Heart right ventricle (tissue), 16 donors: ENCODE measurements around the gene PARP9. TPM values are rescaled to one million over a fixed set of nuclear protein-coding genes. Genes with fewer than 3 reads are reported as not detected.

Experiments used
- ATAC-seq, 8 donors: fragments of 200-7000 bp; cut with Tn5 transposase; one replicate each; pipeline ENCODE4 v1.9.1; 2020; ENCODE audit warnings: mild to moderate bottlenecking in 8 of 8, moderate library complexity in 8 of 8, moderate number of reproducible peaks in 1 of 8
- DNase-seq, 2 donors: peaks; one replicate each; pipeline ENCODE4 v3.0.0-alpha.2; 2020
- H3K27ac ChIP-seq, 10 donors: fragments of 200-600 bp; sonication (generic) in 2 of 10; one replicate each; pipeline versions ENCODE4 v1.5.0 to v1.8.0; 2020 to 2022; ENCODE audit warnings: mild to moderate bottlenecking in 3 of 10
- H3K27me3 ChIP-seq, 7 donors: fragments of 200-600 bp; one replicate each; pipeline ENCODE4 v1.8.0; 2021 to 2022; ENCODE audit warnings: mild to moderate bottlenecking in 2 of 7
- H3K36me3 ChIP-seq, 9 donors: fragments of 200-600 bp; sonication (generic) in 1 of 9; one replicate each; pipeline versions ENCODE4 v1.5.0 to v1.8.0; 2020 to 2022; ENCODE audit warnings: mild to moderate bottlenecking in 2 of 9
- H3K4me1 ChIP-seq, 9 donors: fragments of 200-600 bp; sonication (generic) in 1 of 9; one replicate each; pipeline versions ENCODE4 v1.5.0 to v1.8.0; 2020 to 2022; ENCODE audit warnings: mild to moderate bottlenecking in 4 of 9
- H3K4me3 ChIP-seq, 10 donors: fragments of 200-600 bp; sonication (generic) in 2 of 10; one replicate each; pipeline versions ENCODE4 v1.5.0 to v1.8.0; 2020 to 2022; ENCODE audit warnings: mild to moderate bottlenecking in 7 of 10, moderate library complexity in 2 of 10
- H3K9me3 ChIP-seq, 11 donors: fragments of 200-600 bp in 10 of 11; sonication (generic) in 2 of 11; one replicate each; pipeline versions ENCODE4 v1.5.0 to v1.8.0; 2013 to 2022; ENCODE audit warnings: mild to moderate bottlenecking in 2 of 11, control low read depth in 1 of 11, moderate library complexity in 1 of 11
- CTCF ChIP-seq, 9 donors: fragments of 200-600 bp; sonication (generic) in 2 of 9; IDR thresholded peaks; one replicate each; pipeline versions ENCODE4 v1.5.0 to v1.8.0; 2021 to 2022; ENCODE audit warnings: antibody characterized with exemption in 9 of 9, mild to moderate bottlenecking in 5 of 9, moderate library complexity in 1 of 9
- WGBS, 2 donors: extraction: QIAGEN DNeasy Blood & Tissue Kit; methylation state at CpG; one replicate each; pipeline ENCODE4 v1.1.7; 2013; ENCODE audit warnings: inconsistent platforms in 1 of 2; 5-methylcytosine and 5-hydroxymethylcytosine counted together
- intact Hi-C, 10 donors: fragments of 100-400 bp; cut with DNase I; formaldehyde crosslinking; loops; one replicate each; pipeline versions ENCODE4 v1.11.1 to v1.14.2; 2022
- polyA plus RNA-seq, 2 donors: library from polyadenylated mRNA; stranded (reverse); fragments of 200-250 nt; gene quantifications; one replicate each; pipeline ENCODE4 v1.2.3, GENCODE V29; 2013
- total RNA-seq, 10 donors: library from RNA; stranded (reverse); fragmentation: NEBNext Ultra II Directional in 3 of 10; extraction: Animal tissue kit (Norgen Biotek cat#: 25700) in 3 of 10; gene quantifications; one replicate each; pipeline versions ENCODE4 v1.2.1 to v1.2.4, GENCODE V29; 2021 to 2023
- donor health status: Arrhythmogenic right ventricular cardiomyopathy.
- donor health status: ischemic (EF 13 %, LVEDD 7.1; RV severe dilation, severe dysfunction).
- donor health status: healthy with polysubstance abuse.
- donor health status: DM: no; HTN: yes; CAD: no.
- donor health status: DM: no; HTN: no; CAD: no.
- donor health status: ischemic (EF 25% LVEDD 6.9; RV normal size, moderate dysfunction).
- donor health status: ischemic (EF 25% LVEDD 5.7; RV mildly dilated, moderate dysfunction).
- donor health status: healthy.
- donor health status: DM: yes; HTN: yes; CAD: no.
- donor health status: Ischemic cardiomyopathy.
- donor health status: ischemic (EF 35%, LVEDD 5.7; RV mildly dilated, moderate dysfunction).
- donor health status: nonischemic (EF 11% LVEDD 7.7; RV severe dilation, severe dysfunction).
- donor health status: DM: yes; HTN: yes; CAD: no.
- donor health status: PGD.
- donor health status: ischemic (EF 29% LVEDD 5.4; RV normal size, mild dysfunction).
- donor health status: nonischemic (EF 23%, LVEDD 6.1; RV moderate dilation, normal function).

Gene PARP9
- total and polyA plus RNA-seq, 12 donors, result 7.1 to 60.4 (median 15.2) TPM

GRCh38 chr3:122577409-122578031, 13.4 kb upstream of the PARP9 start, which contains the start of gene PARP15:
Gene PARP15 (plus strand): TSS chr3:122577650. CDS start chr3:122577668, 18 bp downstream.
- WGBS, 2 donors, result 2 to 5% methylated on average over 40 of the region's 40 CpGs
- H3K9me3 ChIP-seq, result peaks cover 0 to 18% (median 13%) of the 10 kb centered on the region in 11 donors
- H3K27ac ChIP-seq, result peak within 1 kb of the TSS in 4 of 10 donors; percentile 25 to 86 (median 44)
- peak within 1 kb of the TSS; percentile 26 to 68 (median 58) for H3K4me3 ChIP-seq
- peaks cover 0 to 27% (median under 1%) of the 10 kb centered on the region in 9 donors for H3K36me3 ChIP-seq
- peaks cover 0 to 33% (median 10%) of the 10 kb centered on the region in 9 donors for H3K4me1 ChIP-seq
- DNase-seq (peak; percentile 13 to 23), ATAC-seq (peak; percentile 22 to 80 (median 67))
- H3K27me3 ChIP-seq, result no peaks in the 10 kb centered on the region
- TF ChIP-seq CTCF (IDR thresholded peaks at IDR 0.05), result no peak
- intact Hi-C loops, result no loop called here

DNA sequence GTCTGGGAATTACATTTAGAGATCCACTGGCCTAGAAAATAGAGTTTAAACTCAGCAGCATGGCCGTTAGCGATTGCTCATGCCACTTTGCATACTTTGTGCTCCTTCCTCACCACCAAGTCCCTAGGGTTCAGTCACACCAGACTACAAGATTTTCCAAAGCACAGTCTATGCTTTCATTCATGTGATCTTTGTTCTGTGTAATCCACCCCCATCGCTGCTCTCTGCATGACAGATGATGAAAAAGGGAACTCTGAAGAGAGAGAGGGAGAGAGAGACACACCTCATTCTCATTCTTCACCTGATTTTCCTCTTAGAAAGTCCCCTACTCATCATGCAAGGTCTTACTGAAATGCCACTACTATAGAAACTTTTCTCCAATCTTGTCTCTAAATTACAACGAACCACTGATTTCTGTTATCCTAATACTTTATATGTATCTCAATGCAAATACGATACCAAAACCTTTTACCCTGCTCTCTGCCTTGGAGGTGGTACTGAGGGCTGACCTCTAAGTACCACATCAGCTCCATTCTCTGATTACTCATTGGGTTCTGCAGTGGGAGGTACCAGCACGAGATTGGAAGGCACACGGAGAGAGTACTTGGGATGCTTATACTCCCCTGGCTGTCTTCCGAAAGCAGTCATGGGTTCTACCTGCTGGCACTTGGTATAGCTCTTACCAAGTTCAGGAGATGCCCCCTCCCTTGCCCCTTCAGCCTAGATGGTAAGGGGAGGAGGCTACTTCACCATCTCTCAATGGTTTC, 12.3 kb upstream of the PARP9 start:
- intact Hi-C loops, result no loop called here
- H3K27ac ChIP-seq, result peak overlapping the region in 1 of 10 donors; percentile 86

GRCh38 chr3:122572940-122573412, 8.9 kb upstream of the PARP9 start:
- peak in 1 of 8 donors; percentile 66 for ATAC-seq

More for the DNA sequence above, 12.3 kb upstream of the PARP9 start:
- 64 to 74% methylated on average over 8 of the region's 8 CpGs for WGBS, 2 donors
- Histone ChIP-seq H3K27me3 (no peaks in the 10 kb centered on the region), H3K4me3 (no peak overlapping the region), H3K9me3 (peaks cover 0 to 7% (median 2%) of the 10 kb centered on the region in 11 donors), H3K4me1 (peaks cover 0 to 37% (median 10%) of the 10 kb centered on the region in 9 donors), H3K36me3 (peaks cover 0 to 38% (median 6%) of the 10 kb centered on the region in 9 donors)
- no peak for TF ChIP-seq CTCF (IDR thresholded peaks at IDR 0.05)
- no peak for ATAC-seq
- no peak for DNase-seq

More at GRCh38 chr3:122572940-122573412, 8.9 kb upstream of the PARP9 start:
- H3K4me1 ChIP-seq, result peaks cover 0 to 49% (median 8%) of the 10 kb centered on the region in 9 donors
- H3K27ac ChIP-seq, result no peak overlapping the region
- DNase-seq, result no peak
- no peak overlapping the region for H3K4me3 ChIP-seq
- H3K27me3 ChIP-seq, result no peaks in the 10 kb centered on the region
- WGBS, 2 donors, result 69 to 71% methylated on average over 3 of the region's 3 CpGs
- intact Hi-C loops, result no loop called here
- TF ChIP-seq CTCF (IDR thresholded peaks at IDR 0.05), result no peak
- peaks cover 0 to 72% (median 21%) of the 10 kb centered on the region in 9 donors for H3K36me3 ChIP-seq
- H3K9me3 ChIP-seq, result no peaks in the 10 kb centered on the region
